HG02943 (cell line): ENCODE measurements around the gene PPP6R1.
"Not testable (repeated sequence)": the region's sequence is repeated elsewhere in the genome, so short reads cannot be mapped to it uniquely, and the experiment has no call there.

Experiments
- ATAC-seq: cut with Tn5 transposase; IDR thresholded peaks from one replicate; pipeline ENCODE4 v1.9.1; 2021; ENCODE audit warnings: mild to moderate bottlenecking, low read depth, moderate library complexity; ENCODE audit not compliant: unreplicated experiment

Gene PPP6R1

DNA sequence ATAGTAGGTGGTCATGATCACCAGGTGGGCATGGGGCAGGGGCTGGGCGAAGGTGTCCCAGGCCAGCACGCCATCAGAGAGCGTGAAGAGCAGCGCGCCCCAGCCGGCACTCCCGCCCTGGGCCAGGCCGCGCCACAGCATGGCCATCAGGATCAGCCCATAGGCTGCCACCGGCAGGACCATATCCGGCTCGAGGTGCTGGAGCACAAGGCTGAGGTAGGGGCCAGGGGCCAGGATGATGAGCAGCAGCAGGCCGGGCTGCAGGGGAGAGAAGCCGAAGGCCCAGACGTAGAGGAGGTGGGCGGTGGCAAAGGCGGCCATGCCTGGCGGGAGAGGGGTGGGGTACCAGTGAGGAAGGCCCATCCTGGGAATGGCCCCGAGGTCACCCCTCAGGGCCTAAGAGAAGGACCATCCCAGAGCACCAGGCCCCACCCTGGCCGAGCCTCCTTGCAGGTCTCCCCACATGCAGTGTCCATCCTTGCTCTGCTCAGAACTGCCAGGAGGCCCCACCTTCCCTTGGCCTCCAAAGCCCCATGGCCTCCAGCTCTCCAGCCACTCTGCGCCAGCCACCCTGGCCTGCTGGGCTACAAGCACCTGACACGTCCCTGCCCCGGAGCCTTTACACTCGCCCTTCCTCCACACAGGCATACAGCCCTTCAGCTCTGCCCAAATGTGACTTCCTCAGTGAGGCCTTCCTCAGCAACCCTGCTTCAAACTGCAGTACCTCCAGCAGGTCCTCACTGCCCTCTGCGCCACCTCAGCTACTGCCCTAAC is 31.4 kb downstream of the PPP6R1 start:
- no peak for ATAC-seq

DNA sequence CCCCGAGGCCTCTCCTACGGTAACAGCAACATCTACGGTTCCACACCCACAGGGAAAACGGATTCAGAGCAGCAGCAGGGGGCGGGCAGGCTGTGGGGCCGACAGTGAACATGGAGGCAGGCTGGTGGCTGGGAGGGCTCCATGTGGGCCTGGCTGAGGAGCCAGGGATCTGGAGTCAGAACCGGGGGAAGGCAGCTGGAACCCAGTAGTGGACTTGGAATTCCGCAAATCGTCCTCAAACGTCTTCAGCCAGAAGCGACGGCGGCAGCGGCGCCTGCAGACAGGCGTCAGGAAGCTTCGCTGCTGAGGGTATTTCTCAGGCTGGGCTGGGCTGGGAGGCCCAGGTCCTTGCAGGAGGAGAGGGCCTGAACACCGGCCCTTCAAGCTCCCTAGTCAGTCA is 32.0 kb downstream of the PPP6R1 start:
- ATAC-seq: no peak

DNA sequence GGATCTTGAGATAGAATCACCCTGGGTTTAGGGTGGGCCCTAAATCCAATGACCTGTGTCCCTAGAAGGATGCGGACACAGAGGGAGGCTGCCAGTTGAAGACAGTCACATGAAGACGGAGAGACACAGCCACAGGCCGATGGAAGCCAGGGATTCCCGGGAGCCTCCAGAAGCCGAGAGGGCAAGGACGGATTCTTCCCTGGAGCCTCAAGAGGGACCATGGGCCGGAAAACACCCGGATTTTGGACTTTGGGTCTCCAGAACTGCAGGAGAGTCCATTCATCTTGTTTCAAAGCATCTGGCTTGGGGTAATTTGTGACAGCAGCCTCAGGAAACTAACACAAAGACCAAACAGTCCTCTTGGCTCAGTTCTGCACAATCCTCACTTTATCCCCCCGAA is 32.5 kb downstream of the PPP6R1 start:
- ATAC-seq: no peak

DNA sequence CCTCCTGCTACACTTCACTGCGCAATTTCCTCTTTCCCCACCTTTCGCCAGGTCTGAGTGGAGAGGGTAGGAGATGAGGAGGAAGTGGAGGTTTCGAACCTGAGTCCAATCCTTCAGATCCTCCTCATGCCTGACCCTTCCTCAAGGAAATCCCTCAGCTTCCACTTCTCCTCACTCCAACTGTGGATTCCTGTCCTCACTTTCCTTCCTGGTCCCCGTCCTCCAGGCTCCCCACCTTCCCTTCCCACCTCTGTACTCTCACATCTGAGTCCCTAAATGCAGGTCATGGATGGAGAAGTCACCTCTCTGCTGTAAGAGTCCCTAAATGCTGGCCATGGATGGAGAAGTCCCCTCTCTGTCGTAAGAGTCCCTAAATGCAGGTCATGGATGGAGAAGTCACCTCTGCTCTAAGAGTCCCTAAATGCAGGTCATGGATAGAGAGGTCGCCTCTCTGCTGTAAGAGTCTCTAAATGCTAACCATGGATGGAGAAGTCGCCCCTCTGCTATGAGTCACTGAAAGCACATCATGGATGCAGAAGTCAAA is 33.3 kb downstream of the PPP6R1 start:
- no peak for ATAC-seq

- ATAC-seq: not testable (repeated sequence)
Measured at GRCh38 chr19:55224679-55225414, 34.0 kb downstream of the PPP6R1 start.

DNA sequence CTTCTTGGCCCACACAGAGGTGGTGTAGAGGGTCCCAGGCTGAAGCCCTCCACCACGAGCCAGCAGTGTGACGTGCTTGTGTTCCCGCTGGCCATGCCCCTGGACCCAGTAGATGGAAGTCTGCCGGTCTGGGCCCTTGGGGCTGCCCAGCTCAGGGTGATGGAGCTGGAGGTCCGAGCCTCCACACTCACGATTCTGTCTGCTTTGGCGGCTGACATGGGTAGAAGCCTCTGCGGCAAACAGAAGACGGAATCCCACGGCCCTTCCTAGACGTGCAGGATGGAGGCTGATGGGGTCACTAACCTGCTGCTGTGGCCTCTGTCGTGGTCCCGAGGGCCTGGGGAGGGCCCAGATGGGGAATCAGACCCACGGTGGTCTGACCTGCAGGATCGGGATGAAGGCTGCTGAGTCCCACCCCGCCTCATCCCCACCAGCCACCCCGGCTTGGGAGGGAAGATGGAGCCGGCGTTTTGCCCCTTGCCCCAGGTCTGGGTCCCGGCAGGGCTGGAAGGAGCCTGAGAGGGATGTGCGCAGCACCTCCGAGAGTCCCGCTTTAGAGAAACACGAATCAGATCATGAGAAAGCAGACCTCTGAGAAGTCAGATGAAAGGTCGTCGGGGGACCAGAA is 34.7 kb downstream of the PPP6R1 start:
- ATAC-seq: no peak

DNA sequence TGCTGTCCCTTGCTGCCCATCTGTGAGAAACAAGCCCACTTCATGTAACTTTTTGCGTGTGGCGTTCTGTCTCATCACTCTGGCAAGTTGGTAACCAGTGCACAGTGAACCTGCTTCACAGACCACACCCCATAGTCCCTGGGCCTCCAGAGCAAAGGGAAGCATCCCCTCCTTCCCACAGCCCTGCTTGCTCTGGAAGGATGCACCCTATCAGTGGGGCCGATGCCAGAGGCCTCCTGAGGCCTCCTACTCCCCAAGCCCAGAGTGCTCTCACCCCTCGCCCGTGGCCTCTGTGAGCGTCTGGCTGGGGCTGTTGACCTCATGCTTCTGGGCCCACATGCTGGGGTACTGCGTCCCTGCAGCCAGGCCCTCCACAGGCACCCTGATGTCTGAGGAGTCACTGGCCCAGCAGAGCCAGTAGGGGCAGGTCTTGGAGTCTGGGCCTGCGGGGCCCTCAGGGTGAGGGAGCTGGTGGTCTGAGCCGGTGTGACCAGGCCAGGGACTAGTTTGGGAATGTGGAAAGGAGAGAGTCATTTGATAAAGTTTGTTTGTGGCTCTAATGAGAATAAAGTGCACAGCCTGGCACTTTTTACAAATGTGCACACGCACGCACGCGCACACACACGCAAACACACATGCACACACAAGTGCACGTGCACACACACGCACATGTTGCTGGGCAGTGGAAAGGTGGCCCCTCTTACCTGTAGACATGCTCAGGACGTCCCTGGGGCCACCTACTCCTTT is 35.4 kb downstream of the PPP6R1 start:
- ATAC-seq: no peak

GRCh38 chr19:55220525-55220924 is 38.3 kb downstream of the PPP6R1 start:
- no peak for ATAC-seq

- no peak for ATAC-seq
Measured at GRCh38 chr19:55216461-55217198, 42.2 kb downstream of the PPP6R1 start.

DNA sequence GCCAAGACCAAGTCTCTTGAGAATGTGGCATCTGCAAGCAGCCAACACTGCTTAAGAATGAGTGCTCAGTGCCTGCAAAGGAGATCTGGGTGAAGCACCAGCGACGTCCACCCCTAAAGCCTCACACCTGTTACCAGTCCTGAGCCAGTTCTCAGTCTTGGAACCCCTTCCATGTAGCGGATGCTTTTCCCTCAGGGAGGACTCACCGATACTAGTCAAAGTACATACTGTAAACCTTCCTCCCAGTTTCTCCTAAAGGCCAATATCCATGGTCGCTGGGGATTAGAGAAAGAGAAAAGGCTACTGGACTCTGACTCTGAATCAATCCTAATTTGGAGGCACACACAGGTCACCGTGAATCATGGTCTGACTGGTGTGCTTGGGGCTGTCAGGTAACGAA is 45.3 kb downstream of the PPP6R1 start:
- no peak for ATAC-seq

- no peak for ATAC-seq
Measured at GRCh38 chr19:55212447-55212846, 46.4 kb downstream of the PPP6R1 start.

DNA sequence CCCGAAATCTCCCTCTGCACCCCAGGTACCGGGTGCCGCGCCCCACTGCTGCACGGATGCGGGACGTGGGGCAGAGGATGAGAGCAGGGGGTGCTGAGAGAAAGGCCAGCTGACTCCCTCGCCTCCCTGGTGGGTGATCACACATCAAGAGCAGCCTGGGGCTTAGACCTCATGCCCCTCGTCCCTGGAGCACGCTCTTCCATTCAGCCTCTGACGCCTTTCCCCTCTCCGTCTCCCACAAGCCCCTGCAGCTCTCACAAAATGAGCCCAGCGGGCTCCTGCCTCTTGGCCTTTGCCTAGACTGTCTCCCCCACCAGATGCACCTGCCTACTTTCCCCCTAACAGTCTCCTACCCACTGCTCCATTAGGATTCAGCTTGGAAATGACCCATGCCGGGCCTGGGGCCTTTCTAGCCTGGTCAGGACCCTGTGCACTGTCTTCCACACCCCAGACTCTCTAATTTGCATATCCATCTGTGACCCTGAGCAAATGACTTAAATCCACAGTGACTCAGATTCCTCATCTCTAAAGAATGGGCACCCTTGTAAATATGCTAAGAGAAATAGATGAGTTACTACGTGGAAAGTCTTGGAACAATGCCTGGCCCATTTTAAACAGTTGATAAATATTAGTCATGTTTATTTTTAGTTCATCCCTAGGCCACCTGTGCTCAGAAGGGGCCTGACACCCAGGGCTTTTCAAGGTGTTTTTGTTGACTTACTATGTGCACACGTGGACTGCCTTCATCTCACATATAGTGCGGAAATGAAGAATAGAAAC is 48.9 kb downstream of the PPP6R1 start:
- ATAC-seq: no peak

GRCh38 chr19:55208880-55209692 is 49.7 kb downstream of the PPP6R1 start, which contains the start of gene PTPRH:
PTPRH (minus strand) TSS chr19:55209501; CDS start chr19:55209433, 68 bp downstream.
- no peak for ATAC-seq

DNA sequence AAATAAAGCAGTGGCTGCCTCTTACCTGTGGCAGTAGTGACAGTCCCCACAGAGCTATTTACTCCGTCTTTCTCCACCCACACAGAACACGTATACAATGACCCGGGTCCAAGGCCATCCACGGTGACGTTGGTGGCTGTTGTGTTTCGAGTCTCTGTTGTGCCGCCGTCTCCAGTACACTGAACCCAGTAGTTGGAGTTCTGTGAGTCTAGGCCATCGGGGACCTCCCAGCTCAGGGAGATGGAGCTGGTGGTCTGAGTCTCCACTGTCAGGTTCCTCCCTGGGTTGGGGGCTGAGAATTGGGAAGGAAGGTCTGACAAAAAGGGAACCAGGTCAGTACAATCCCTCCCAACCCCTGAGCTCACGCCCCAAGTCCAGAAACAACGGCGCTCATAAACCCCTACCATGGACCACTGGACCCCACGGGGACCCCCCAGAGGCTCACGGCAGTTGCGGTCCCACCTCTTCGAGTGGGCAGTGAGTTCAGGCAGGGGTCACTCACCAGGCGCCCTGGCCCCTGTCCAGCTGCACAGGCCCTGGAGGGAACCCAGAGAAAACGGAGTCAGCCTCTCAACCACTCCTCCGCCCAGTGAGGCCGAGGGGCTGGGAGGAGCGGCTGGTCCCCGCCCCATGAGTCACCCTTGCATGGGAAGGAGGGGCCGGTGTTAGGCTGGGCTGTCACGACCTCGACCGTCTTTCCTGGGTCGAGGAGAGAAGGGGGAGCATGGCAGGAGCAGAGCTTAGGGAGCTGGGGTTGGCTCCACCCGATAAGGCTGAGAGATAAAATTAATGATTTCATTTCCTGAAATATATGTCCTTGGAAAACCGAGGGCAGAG is 51.9 kb downstream of the PPP6R1 start:
- no peak for ATAC-seq

- not testable (repeated sequence) for ATAC-seq
Measured at GRCh38 chr19:55202199-55202598, 56.6 kb downstream of the PPP6R1 start.

DNA sequence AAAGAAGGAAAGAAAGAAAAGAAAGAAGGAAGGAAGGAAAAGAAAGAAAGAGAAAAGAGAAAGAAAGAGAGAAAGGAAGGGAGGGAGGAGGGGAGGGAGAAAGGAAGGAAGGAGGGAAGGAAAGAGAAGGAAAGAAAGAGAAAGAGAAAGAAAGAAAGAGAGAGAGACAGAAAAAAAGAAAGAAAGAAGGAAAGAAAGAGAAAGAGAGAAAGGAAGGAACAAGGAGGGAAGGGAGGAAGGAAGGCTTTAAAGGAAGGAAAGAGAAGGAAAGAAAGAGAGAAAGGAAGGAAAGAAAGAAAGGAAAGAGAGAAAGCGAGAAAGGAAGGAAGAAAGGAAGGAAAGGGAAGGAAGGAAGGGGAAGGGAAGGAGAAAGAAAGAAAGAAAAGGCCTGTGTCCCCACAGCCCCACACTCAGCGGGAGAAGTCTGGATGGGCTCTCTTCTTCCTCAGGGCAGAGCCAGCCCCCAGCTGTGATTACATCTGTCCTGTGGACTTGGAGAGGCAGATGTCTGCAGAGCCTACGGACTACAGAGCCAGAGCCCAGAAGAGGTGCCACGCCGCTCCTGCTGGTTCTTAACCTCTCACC is 59.1 kb downstream of the PPP6R1 start:
- ATAC-seq: no peak

DNA sequence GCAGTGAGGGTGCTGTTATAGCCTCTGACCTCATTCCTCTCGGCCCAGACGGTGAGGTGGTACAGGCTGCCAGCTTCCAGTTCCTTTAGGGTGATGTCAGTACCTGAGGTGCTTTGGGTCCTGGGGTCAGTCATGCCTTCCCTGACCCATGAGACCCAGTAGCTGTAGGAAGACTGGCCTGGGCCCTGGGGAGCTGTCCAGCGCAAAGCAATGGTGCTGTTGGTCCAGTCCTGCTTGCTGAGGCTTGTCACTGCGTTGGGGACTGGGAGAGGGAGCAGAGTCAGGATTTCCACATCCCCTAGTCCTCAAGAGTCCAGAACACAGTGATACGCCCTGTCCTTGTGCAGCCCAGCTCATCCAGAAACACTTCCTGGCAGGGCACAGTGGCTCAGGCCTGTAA is 60.2 kb downstream of the PPP6R1 start:
- no peak for ATAC-seq
